SIG-M5 (cell line): Measurements from ENCODE around the gene UBAP1.
A peak's percentile ranks its signal among the peaks of the same experiment; 100 is the strongest.
"Not testable (repeated sequence)": the region's sequence is repeated elsewhere in the genome, so short reads cannot be mapped to it uniquely, and the experiment has no call there.

ENCODE experiments used
- DNase-seq: peaks from one replicate; lab custom pipeline; 2025; lab: John Stamatoyannopoulos, UW

Gene UBAP1

DNA sequence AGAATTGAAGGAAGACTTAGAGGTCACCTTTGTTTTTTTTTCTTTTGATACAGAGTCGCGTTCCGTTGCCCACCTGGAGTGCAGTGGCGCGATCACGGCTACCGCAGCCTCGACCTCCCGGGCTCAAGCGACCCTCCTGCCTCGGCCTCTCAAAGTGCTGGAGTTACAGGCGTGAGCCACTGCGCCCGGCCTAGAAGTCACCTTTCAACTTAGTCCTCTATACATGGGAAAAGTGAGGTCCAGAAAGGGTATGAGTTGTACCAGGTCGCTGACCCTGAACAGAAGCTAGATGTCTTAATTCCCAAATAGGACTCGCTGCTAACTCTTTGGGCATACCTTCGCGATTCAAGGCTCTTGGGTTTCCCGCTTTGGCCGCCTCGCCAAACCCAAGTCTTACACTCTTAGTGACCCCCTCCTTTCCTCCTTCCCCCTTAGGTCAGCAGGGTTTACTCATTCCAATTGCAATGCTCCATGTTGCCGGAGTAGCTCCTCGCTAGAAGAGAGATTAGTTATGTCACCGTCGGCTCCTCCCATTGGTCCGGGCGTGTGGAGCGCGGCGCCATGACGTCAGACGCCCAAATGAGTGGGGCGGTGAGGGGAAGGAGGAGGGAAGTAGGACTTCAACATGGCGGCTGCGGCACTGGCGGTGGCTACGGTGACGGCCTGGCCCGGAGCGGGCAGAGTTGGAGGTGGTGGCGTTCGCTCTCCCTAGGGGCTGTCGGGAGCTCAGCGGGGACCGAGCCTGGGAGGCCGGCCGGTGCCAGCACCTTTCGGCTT lies at the start of gene UBAP1:
UBAP1 (plus strand) TSS at position 608 of the 777 bp plus-strand sequence. CDS start 41,872 bp downstream, outside the sequence.
- peak; percentile 93 for DNase-seq

GRCh38 chr9:34131571-34131970 lies 47.3 kb upstream of the UBAP1 start:
- no peak for DNase-seq

GRCh38 chr9:34133436-34133949 lies 45.4 kb upstream of the UBAP1 start:
- DNase-seq = no peak

GRCh38 chr9:34134521-34134920 lies 44.3 kb upstream of the UBAP1 start:
- no peak for DNase-seq

DNA sequence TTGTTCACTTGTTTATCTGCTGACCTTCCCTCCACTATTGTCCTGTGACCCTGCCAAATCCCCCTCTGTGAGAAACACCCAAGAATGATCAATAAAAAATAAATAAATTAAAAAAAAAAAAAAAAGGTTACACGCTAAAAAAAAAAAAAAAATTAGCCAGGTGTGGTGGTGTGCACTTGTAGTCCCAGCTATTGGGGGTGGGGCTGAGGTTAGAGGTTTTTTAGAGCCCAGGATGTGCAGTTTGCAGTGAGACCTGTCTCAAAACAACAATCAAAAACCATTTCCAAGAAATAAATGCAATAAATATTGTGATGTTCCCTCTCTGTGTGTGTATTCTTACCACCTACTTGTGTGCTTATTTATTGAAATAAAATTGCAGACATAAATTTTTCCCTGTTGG lies 40.2 kb upstream of the UBAP1 start:
- not testable (repeated sequence) for DNase-seq

DNA sequence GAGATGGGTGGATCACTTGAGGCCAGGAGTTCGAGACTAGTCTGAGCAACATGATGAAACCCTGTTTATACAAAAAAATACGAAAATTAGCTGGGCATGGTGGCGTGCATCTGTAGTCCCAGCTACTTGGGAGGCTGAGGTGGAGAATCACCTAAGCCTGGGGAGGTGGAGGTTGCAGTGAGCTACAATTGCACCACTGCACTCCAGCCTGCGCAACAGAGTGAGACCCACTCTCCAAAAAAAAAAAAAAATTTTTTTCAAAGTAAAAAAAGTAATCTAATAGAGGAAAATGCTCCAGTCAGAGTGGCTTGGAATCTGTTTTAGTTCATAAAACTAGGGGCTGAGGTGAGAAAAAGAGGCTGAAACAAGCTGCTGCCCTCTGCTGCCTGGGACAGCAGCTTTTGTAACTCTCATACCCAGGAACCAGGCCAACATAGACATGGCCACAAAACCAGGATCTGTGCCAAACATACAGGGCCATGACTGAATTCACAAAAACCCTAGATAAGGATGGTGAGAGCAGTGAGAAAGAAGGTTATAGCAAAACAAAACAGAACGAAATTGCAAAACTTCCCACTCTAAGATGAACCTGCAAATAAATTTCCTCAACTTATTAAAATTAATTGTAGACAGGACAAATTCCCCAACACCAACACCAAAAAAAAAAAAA lies 39.2 kb upstream of the UBAP1 start:
- DNase-seq = no peak

DNA sequence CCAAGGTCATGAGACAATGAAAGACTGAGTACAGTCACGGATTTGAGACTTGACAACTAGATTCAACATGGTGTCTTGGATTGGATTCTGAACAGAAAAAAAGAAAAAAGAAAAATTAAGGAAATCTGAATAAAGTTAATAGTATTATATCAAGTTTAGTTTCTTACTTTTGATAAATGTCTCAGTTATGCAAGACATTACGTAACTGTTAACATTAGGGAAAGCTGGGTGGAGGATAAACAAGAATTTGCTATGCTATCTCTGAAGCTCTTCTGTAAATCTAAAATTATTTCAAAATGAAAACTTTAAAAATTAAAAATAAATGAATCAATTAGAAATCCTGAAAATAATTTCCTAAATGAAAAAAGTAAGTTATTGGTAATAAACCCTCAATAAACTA lies 38.0 kb upstream of the UBAP1 start:
- DNase-seq = no peak

DNA sequence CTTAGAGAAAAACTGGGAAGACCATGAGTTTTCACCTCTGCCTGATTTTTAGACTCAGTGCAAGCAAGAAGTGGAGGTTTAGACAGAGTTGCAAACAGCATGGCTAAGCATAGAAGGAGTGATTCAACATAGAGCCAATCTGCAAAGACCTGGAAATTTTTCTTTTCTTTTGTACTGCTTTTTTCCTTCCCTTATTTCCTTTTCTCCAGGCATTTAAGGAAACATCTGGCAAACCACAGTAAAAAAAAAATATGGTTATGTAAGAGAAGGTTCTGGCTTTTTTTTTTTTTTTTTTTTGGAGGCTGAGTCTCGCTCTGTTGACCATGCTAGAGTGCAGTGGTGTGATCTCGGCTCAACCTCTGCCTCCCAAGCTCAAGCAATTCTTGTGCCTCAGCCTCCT lies 35.7 kb upstream of the UBAP1 start:
- DNase-seq = no peak

- no peak for DNase-seq
These were observed 33.7 kb upstream of the UBAP1 start for GRCh38 chr9:34145165-34145564.

DNA sequence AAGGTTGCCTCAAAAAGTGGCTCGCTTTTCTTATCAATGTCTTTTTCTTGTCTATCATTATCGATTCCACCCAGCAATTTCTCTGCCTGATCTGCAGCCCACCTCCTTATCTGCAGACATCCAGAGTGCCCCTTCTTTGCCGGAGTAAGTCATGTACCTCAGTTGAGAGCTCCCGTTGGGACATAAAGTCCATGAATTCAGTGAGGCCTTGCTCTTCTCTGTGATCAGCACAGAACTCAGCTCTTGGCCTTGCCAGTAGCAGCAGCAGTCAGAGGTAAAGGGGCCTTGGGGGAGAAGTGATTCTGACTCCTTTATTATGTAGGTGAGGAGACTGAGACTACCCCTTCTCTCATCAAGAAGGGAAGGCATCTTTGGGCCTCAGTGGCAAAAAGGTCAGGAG lies 27.4 kb upstream of the UBAP1 start:
- DNase-seq = no peak

DNA sequence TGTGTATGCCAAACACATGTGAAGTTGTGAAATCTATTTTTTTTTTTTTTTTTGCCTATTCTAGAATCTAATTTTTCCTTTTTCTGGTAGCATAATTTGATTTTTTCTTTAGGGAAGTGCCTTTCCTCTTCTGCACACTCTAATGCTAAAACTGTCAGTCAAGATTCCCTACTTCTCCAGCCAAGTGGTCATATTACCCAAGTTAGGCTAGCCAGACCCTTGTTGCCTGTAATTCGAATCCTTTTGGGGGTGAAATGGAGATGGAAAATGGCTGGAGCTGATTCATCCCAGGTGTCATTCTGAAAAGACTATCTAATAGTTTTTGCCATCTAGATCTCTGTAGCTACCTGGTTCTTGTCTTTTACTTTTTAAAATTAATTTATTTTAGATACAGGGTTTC lies 24.8 kb upstream of the UBAP1 start:
- no peak for DNase-seq

GRCh38 chr9:34157318-34157717 lies 21.5 kb upstream of the UBAP1 start:
- DNase-seq = no peak

- no peak for DNase-seq
These were observed 20.9 kb upstream of the UBAP1 start for GRCh38 chr9:34157898-34158297.

DNA sequence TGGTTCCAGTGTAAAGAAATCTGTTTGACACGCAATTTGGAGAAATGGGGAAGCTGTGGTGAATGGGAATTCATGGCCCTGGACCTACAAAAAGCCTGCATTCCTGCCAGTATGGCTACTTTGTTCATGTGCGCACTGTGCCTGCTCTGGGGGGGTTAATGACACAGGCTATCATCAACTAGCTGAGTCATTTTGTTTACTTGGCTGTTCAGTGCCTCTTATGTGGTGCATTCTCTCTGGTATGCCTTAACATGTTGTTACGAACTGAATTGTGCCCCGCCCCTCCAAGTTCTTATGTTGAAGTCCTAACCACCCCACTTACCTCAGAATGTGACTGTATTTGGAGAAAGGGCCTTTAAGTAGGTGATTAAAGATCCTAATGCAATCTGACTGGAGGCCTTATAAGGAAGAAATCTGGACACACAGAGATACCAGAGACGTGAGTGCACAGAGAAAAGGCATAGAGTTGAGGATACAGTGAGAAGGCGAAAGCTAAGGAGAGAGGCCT lies 20.4 kb upstream of the UBAP1 start:
- no peak for DNase-seq

- DNase-seq = no peak
These were observed 15.4 kb upstream of the UBAP1 start for GRCh38 chr9:34163434-34163833.

DNA sequence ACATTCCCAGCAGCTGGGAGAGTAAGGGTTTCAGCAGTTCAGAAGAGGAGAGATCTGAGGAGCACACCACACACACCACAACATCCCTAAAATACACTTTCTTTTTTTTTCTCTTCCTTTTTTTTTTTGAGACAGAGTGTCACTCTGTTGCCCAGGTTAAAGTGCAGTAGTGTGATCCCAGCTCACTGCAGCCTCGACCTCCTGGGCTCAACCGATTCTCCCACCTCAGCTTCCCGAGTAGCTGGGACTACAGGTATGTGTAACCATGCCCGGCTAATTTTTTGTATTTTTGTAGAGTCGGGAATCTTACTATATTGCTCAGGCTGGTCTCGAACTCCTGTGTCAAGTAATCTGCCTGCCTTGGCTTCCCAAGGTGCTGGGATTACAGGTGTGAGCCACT lies 9.7 kb upstream of the UBAP1 start:
- DNase-seq = no peak

GRCh38 chr9:34170237-34170991 lies 8.4 kb upstream of the UBAP1 start:
- DNase-seq = no peak

DNA sequence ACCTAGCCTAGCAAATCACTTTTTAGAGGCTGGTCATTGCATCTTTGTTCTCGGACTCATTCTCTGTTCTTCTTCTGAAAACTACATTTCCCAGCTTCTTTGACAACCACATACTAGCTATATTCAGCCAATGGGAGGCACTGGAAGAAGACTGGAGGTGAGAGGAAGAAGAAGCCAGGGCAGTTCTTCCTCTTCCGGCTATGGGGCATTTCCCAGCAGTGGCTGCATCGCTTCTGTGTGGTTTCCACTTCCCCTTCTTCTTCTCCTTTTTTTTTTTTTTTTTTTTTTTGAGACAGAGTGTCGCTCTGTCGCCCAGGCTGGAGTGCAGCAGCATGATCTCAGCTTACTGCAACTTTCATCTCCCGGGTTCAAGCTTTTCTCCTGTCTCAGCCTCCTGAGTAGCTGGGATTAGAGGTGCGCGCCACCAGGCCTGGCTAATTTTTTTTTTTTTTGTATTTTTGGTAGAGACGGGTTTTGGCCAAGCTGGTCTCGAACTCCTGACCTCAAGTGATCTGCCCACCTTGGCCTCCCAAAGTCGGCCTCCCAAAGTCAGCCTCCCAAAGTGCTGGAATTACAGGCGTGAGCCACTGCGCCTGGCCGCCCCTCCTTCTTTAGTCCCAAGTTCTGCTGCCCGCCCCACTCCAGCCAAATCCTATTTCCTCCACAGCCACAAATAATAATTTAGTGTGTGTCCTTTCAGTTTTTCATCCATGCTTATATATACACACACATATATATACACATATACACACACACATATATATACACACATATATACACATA lies 6.9 kb upstream of the UBAP1 start:
- peak; percentile 53 for DNase-seq

- DNase-seq = no peak
These were observed 2.8 kb upstream of the UBAP1 start for GRCh38 chr9:34176089-34176488.

GRCh38 chr9:34177593-34178435 lies 1.0 kb upstream of the UBAP1 start:
- DNase-seq = no peak
